ENCODE data around the gene SLAMF8.

DNA sequence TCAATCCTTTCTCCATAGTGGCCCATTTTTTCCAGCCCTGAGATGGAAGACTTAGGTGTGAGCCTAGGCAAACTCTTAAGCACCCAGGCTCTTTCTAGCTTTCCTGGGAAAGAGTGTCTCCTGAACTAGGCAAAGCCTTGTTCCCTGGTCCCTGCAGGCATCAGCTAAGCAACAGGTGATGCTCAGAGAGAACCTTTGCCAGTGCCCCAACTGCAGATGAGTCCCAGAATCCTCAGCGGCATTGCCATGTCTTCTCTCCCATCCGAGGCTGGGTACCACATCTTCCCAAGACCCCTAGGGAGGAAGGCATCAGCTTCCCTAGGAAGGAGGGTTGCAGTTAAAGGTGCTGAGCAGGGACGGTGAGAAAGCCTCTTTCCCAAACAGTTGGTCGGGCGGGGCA, 44.0 kb downstream of the SLAMF8 start:
- TF ChIP-seq, protein P1, sequence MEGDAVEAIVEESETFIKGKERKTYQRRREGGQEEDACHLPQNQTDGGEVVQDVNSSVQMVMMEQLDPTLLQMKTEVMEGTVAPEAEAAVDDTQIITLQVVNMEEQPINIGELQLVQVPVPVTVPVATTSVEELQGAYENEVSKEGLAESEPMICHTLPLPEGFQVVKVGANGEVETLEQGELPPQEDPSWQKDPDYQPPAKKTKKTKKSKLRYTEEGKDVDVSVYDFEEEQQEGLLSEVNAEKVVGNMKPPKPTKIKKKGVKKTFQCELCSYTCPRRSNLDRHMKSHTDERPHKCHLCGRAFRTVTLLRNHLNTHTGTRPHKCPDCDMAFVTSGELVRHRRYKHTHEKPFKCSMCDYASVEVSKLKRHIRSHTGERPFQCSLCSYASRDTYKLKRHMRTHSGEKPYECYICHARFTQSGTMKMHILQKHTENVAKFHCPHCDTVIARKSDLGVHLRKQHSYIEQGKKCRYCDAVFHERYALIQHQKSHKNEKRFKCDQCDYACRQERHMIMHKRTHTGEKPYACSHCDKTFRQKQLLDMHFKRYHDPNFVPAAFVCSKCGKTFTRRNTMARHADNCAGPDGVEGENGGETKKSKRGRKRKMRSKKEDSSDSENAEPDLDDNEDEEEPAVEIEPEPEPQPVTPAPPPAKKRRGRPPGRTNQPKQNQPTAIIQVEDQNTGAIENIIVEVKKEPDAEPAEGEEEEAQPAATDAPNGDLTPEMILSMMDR (IDR thresholded peaks at IDR 0.05): no peak
- no peak for TF ChIP-seq POLR2A (IDR thresholded peaks at IDR 0.05)
